ENCODE measurements around the gene LRRC23.
"Not testable (repeated sequence)": the region's sequence is repeated elsewhere in the genome, so short reads cannot be mapped to it uniquely, and the experiment has no call there.

Gene LRRC23

DNA sequence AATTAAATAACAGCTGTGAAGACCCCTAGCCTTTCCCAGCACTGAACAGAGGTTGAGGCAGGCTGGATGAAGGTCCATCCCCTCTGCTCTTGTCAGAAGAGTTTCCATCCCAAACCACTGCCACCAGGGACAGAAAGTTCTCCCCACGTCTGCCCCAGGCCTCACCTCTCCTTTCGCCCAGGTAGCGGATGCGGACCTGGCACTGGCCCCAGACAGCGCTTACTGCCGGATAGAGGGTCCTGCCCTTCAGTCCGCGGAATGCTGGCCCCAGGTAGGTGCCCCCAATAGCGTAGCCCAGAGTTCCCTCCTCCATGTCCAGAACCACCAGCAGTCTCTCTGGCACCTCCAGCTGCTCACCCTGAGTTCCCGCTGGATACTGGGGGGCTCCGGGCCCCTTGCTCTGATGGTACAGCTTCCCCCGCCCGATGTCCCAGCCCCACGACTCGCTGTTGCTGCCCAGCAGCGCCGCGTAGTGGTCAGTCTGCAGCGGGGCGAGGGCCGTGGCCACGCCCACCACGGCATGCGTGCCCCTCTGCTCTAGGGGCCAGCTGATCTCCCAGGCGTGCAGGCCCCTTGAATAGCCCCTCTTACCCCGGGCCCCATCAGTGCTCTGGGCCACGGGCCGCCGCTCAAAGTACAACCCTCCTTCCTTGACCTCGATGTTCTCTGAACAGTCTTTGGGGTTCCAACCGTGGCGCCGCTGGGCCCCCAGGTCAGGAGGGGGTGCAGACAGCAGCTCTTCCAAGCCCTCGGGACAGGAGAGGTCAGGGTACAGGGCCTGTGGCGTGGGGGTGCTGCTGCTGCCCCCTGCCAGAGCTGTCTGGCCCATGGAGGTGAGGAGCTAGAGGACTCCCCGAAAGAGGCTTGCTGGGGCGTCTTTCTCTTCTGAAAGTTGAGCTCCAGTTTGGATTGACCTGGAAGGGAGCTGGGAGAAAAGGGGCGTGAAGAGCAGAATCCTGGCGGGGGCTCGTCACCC, 32.3 kb upstream of the LRRC23 start:
- ATAC-seq (peak; percentile 42), DNase-seq (peak; percentile 92)

DNA sequence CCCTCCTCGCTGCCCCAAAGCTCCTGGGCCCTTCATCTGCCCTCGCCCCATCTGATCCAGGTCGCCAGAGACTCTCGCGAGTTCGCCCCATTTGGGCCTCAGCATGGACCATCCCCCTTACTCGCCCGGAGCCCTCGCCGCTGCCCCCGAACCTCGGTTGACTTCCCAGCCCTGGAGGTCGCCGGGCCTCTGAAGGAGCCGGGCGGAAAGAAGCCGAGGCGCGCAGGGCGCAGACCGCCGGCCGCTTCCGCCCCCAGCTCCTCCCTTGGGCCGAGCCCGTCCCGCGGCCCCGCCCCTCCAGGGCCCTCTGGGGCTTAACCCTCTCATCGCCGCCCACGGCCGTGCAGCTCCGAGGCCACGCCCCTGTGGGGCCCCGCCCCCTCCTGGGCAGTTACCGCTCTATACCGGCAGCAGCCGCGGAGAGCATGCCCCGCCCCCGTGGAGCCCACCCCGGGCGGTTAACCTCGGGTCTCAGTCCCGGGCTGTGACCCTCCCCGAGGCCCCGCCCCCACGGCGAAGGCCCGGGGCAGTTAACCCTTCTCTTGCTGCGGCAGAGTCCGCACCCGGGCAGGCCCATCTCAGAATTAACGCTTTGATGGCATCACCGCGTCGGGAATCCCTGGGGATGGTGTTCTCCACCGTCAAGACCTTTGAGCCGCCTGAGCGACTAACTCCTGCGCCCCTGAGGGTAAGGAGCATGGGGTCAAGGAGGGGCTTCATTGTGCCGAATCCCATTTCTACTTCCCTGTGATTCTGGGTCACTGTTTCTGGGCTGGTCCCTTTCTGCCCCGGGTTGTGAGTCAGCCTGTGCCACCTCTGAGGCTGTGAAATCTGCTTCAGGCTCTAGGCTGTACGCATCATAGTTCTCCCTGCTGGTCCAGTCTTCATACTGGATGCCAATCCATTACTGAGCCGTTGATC, 31.3 kb upstream of the LRRC23 start, which contains the start of gene SPSB2:
Gene SPSB2, minus strand, starts transcription at position 210 of the 921 bp plus-strand sequence. CDS start 402 bp downstream, outside the sequence.
- peak; percentile 83 for ATAC-seq
- peak; percentile 100 for DNase-seq

DNA sequence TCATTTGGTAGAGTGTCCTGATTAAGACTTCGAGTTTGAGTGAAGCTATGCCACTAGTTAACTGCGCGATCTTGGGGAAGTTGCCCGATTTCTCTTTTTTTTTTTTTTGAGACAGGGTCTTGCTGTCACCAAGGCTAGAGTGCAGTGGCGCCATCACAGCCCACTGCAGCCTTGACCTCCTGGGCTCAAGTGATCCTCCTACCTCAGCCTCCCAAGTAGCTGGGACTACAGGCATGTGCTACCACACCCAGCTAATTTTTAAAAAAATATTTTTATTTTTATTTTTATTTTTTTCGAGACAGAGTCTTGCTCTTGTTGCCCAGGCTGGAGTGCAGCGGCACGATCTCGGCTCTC, 30.6 kb upstream of the LRRC23 start:
- not testable (repeated sequence) for ATAC-seq, DNase-seq

DNA sequence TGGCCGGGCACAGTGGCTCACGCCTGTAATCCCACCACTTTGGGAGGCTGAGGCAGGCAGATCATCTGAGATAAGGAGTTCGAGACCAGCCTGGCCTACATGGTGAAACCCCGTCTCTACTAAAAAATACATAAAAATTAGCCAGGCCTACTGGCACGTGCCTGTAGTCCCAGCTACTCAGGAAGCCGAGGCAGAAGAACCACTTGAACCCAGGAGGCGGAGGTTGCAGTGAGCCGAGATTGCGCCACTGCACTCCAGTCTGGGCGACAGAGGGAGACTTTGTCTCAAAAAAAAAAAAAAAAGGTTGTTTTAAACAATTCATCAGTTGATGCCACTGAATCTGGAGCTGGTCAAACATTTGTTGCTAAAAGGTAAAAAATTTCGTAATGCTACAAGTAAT, 24.8 kb upstream of the LRRC23 start:
- ATAC-seq: not testable (repeated sequence)

DNA sequence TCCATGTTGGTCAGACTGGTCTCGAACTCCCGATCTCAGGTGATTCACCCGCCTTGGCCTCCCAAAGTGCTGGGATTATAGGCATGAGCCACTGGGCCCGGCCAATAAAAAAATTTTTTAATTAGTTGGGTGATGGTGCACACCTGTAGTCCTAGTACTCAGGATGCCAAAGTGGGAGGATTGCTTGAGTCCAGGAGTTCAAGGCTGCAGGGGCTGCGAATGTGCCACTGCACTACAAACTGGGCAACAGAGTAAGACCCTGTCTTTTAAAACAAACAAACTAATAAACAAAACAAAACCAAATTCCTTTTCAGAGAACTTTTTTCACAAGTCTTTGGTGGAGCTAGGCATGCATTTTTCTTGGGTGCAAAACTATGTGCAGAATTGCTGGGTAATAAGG, 21.4 kb upstream of the LRRC23 start:
- no peak for ATAC-seq

More for the DNA sequence above, 24.8 kb upstream of the LRRC23 start:
- DNase-seq: not testable (repeated sequence)

DNA sequence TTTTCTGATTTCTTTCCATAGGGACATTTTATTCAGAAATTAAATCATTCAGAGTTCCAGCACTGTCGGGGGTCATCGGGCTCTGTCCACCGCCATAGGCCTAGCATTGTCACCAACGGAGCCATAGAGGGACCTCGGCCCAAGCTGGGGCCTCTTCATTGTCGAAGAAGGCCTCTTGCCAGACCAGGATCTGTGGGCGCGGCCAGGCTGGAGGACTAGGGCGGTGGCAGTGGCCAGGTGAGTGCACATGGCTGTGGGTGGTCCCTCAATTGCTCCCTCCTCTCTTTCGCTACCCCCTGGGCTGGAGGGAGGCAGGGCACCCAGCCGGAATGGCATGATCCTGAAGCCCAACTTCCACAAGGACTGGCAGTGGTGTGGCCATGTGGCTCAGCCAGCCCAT, 20.9 kb upstream of the LRRC23 start:
- ATAC-seq (no peak), DNase-seq (no peak)

More for the DNA sequence above, 21.4 kb upstream of the LRRC23 start:
- no peak for DNase-seq

DNA sequence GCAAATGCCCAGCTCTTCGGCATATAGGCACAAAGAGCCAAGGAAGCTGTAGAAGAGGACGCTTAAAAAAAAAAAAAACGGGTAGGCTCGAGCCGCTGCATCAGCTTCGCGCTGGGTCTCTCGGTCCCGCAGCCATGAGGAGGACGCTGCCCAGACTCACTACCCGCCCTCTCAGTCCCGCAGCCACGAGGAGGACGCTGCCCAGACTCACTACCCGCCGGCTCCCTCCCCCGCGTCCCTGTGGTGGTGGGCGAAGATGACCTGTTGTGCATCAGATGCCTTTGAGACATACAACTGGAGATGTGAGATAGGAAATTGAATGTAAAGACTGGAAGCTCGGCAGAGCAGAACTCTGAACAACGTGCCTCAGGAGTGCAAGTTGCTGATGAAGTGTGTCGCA, 20.1 kb upstream of the LRRC23 start:
- DNase-seq: no peak
- ATAC-seq: no peak

DNA sequence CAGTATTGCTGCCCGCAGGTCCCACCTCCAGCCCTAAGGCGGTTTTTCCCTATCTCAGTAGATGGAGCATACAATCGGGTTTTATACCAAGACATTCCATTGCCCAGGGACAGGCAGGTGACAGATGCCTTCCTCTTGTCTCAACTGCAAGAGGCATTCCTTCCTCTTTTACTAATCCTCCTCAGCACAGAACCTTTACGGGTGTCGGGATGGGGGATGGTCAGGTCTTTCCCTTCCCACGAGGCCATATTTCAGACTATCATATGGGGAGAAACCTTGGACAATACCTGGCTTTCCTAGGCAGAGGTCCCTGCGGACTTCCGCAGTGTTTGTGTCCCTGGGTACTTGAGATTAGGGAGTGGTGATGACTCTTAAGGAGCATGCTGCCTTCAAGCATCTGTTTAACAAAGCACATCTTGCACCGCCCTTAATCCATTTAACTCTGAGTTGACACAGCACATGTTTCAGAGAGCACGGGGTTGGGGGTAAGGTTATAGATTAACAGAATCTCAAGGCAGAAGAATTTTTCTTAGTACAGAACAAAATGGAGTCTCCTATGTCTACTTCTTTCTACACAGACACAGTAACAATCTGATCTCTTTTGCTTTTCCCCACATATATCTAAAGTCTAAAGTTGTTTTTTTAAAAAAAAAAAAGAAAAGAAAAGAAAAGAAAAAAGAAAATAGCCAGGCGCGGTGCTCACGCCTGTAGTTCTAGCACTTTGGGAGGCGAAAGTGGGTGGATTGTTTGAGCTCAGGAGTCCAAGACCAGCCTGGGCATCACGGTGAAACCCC, 18.2 kb upstream of the LRRC23 start:
- not testable (repeated sequence) for ATAC-seq, DNase-seq

DNA sequence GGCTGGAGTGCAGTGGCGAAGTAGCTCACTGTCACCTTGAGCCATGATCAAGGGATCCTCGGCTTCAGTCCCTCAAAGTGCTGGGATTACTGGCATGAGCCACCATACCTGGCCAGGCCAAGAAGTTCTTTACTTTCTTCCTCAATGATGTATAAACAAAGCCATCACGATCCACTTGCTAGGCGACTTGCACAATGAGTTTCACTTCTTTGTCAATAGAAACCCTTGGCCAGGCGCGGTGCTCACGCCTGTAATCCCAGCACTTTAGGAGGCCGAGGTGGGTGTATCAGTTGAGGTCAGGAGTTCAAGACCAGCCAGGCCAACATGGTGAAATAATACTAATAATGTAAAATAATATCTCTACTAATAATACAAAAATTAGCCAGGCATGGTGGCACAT, 17.2 kb upstream of the LRRC23 start:
- ATAC-seq: no peak
- no peak for DNase-seq

DNA sequence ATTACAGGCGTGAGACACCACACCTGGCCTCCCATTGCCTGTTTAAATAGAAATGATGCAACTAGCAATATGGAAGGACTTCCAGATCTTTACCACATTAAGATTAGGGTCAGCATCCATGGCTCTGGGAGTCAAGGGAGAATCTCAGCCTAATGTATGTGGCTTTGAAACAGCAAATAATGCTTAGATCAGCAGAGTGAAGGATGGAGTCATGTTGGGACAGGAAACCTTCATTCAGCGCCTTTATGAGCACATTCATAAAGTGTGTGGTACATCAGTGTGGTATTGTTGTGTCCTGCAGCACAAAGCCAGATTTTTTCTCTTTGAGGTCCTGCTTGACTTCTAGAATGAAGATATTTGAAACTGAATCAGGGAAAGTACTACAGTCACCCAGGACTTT, 16.3 kb upstream of the LRRC23 start:
- no peak for DNase-seq

DNA sequence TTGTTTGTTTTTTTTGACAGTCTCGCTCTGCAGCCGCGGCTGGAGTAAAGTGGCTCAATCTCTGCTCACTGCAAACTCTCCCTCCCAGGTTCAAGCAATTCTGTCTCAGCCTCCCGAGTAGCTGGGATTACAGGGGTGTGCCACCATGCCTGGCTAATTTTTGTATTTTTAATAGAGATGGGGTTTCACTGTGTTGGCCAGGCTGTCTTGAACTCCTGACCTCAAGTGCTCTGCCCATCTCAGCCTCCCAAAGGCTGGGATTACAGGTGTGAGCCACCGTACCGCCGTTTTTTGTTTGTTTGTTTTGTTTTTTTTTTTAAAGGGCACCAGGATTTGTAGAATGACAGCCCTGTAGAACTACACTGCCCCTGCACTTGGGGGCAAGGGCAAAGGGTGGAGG, 15.8 kb upstream of the LRRC23 start:
- DNase-seq, ATAC-seq: not testable (repeated sequence)

More for the DNA sequence above, 16.3 kb upstream of the LRRC23 start:
- ATAC-seq: no peak

DNA sequence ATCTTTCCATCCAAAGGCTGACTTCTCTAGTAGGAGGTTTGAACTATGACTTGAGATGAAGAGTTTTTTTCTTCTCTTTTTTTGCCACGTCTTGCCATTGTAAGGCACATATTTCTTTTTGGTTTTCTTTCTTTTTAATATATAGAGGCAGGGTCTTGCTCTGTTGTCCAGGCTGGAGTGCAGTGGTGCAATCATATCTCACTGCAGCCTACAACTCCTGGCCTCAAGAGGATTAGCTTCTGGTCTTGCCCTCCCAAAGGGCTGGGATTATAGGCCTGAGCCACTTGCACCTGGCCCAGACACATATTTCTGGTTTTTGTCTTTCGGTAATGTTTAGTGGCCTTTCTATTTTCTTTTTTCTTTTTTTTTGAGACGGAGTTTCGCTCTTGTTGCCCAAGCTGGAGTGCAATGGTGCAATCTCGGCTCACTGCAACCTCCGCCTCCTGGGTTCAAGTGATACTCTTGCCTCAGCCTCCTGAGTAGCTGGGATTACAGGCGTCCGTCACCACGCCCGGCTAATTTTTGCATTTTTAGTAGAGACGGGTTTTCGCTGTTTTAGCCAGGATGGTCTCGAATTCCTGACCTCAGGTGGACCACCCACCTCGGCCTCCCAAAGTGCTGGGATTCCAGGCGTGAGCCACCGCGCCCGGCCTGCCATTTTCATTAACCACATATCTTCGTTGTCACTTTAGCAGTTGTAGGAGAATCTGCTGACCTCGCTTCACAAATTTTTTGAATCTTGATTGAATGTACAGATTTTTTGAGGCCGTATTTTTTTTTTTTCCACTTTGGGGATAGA, 14.6 kb upstream of the LRRC23 start:
- ATAC-seq, DNase-seq: not testable (repeated sequence)

DNA sequence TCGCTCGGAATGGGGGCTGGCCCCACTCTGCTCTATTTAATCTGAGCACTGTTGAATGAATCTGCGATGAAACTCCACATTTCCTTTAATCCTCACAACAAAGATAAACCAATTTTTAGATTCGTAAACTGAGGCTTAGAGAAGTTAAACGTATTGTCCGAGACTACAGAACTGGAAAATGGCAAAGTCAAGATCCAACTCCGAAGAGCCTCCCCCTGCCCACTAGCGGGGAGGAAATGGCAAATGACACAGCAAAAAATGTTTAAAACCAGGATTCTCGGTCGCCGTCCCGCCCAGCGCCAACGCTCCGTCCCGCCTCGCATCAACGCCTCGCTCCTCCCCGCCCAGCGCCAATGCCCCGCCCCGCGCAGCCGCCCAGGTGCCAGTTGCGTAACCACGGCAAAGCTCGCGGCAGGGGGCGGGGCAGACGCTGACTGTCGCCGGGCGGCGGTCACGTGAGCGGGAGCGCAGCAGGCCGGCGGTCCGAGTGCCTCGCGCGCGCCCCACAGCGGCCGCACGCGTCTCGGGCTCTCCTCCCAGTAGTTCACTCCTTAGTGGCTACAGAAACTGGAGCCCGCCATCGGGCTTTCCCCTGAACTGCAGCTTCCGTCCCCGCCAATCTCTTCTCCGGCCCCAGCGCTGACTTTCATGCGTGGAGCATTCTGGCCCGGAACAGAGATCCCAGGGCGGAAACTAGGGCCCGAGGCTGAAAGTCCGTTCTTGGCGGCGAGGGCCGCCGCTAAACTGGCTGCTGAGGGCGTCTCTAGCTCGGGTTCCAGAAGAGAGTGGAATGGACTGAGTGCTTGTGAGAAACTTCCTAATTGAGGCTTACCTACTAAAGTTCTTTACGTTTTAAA, 13.6 kb upstream of the LRRC23 start:
- ATAC-seq: peak; percentile 97
- DNase-seq: peak; percentile 100

DNA sequence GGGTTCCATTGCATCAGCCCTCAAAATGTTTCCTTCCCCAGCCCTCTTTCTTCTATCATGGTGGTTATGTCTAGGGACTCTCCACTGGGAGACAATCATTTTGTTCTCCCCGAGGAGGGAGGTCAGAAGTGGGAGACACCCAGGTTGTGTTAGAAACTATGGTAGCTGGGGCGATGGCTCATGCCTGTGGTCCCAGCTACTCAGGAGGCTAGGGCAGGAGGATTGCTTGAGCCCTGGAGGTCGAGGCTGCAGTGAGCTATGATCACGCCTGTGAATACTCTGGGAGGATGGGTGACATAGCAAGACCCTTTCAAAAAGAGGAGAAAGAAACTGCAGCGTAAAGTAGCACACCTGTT, 13.0 kb upstream of the LRRC23 start:
- ATAC-seq: peak; percentile 8
- peak; percentile 34 for DNase-seq

DNA sequence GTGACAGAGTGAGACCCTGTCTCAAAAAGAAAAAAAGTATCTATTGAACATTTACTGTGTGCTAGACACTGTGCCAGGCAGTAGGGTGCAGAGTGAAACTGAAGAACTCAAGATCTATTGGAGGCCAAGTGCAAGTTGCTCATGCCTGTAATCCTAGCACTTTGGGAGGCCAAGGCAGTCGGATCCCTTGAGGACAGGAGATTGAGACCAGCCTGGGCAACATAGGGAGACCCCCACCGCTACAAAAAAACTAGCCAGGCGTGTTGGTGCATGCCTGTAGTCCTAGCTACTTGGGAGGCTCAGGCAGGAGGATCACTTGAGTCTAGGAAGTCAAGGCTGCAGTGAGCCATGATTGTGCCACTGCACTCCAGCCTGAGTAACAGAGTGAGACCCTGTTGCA, 11.9 kb upstream of the LRRC23 start:
- DNase-seq, ATAC-seq: not testable (repeated sequence)

DNA sequence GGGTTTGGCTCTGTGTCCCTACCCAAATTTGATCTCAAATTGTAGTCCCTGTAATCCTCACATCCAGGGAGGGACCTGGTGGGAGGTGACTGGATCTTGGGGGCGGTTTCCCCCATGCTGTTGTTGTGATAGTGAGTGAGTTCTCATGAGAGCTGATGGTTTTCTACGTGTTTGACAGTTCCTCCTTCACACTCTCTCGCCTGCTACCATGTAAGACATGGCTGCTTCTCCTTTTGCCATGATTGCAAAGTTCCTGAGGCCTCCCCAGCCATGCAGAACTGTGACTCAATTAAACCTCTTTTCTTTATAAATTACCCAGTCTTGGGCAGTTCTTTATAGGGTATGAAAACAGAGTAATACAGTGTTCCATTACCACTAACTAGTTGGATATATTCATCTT, 10.3 kb upstream of the LRRC23 start:
- DNase-seq (no peak), ATAC-seq (no peak)

DNA sequence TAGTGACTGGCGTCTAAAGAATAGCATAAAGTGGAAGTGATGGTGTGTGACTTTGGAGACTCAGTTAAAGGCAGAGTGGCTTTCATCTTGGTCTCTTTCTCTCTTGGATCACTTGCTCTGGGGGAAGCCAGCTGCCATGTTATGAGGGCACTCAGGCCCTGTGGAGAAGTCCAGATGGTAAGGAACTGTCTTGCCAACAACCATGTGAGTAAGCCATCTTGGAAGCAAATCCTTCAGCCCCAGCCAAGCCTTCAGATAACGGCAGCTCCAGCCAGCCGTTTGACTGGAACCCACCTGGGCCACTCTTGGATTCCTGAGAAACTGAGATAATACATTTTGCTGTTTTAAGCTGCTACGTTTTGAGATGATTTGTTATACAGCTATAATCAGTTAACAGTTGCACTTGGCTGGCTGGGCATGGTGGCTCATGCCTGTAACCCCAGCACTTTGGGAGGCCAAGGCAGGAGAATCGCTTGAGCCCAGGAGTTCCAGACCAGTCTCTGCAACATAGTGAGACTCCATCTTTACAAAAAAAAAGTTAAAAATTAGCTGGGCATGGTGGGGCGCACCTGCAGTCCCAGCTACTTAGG, 7.7 kb upstream of the LRRC23 start:
- no peak for ATAC-seq

DNA sequence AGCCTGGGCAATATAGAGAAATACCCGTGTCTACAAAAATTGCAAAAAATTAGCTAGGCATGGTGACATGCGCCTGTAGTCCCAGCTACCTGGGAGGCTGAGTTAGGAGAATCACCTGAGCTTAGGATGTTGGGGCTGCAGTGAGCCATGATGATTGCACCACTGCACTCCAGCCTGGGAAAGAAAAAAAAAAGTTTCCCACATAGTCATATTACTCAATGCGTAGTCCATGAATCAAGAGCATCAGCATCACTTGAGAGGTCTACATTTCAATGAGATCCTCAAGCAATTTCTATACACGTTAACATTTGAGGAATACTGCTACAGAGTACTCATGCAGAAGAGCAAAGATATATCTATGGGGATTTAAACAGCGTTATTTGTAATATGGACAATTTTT, 5.2 kb upstream of the LRRC23 start:
- DNase-seq (no peak), ATAC-seq (no peak)

More for the DNA sequence above, 7.7 kb upstream of the LRRC23 start:
- DNase-seq: no peak

DNA sequence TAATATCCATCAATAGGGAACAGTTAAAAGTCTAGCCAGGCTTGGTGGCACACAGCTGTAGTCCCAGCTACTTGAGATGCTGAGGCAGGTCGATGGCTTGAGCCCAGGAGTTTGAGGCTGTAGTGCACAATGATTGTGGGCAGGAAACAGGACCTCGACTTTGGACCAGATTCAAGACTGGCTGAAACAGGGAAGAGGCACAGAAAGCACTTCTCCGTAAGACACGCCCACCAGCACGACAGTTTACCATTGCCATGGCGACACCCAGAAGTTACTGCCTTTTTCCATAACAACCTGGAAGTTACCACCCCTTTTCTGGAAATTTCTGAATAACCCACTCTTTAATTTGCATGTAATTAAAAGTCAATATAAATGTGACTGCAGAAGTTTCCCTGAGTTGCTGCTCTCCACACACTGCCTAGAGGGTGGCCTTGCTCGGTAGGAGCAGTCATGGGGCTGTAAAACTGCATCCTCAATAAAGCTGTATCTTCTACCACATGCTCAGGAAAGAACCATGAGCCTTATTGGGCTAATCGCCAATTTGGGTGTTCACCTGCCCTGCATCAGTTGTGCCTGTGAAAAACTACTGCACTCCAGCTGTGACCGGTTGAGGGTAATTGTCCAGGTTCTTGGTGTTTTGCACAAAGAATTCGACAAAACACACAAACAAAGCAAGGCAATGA, 4.6 kb upstream of the LRRC23 start:
- ATAC-seq: no peak

More for the DNA sequence above, 4.6 kb upstream of the LRRC23 start:
- no peak for DNase-seq

Data from stimulated activated naive CD8-positive, alpha-beta T cell treated with anti-CD3 and anti-CD28 coated beads, Interleukin-15, Interleukin-2, amounts not matched to agents 100 U/mL and 50 U/mL, for 24 hours (primary cell).